HG03439 (cell line): Measurements from ENCODE around the gene IL21R.

ENCODE experiments used
- ATAC-seq: cut with Tn5 transposase; IDR thresholded peaks from one replicate; pipeline ENCODE4 v1.9.1; 2021; ENCODE audit warnings: mild to moderate bottlenecking, moderate library complexity; ENCODE audit not compliant: unreplicated experiment

The IL21R gene

DNA sequence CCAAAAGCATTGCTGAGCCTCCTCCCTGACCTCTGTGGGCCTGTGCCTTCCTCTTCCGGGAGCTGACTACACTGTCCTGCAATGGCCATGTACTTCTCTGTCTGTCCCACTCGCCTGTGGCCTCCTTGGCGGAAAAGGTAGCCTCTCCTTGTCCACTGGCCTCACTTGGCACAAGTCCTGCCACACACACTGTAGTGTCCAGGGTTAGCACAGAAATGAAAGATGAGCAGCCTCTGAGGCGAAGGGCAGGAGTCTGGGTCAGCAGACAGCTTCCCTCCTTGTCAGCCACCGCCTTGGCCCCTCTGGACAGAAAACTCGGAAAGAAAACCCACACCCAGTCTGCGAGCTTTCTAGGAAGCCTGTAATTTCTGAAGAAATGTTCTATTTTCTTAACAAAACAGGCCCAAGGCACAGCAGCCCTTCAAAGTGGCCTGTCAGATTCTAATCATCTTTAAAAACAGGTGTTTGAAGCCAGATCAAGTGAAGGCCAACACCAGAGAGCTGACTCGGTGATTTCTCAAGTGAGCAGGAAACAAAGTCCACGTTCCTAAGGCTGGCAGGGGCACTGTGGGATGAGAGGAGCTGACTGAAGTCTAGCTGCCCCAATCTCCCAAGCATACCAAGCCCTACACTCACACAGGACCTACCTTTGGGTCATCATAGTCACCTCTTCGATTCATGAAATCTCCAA lies 80.6 kb downstream of the IL21R start:
- no peak for ATAC-seq

DNA sequence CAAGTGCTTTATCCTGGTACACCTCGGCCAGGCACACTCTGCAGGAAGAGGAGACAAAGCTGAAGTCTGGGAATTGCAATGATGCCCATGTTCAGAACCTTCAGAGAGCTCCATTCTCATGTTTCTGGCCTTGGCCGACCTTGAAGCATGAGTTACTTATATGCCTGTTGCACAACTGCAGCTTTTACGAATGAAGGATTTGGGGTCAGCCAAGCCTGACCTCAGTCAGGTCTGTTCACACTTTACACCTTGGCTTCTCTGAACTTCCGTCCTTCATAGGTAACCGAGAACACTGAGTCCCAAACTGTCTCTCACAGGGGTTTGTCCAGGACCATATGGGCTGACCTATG lies 81.1 kb downstream of the IL21R start:
- ATAC-seq: no peak

DNA sequence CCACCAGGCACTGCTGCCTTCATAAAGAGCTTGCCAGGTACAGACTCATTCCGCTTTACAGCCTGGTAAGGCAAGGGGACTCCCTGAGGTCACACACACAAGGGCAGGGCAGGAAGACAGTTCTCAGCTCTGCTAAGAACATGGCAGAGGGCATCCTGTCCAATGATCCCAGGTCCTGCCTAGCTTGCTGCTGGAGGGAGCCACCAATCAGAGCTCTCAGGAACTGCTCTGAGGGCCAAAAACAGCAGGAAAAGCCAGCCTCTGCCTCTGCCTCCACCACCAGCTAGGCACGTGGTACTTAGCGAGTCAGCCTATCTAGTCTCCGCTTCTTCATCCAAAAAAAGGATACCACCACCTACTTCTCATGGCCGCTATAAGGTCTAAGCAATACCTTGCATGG lies 81.7 kb downstream of the IL21R start:
- ATAC-seq: no peak

DNA sequence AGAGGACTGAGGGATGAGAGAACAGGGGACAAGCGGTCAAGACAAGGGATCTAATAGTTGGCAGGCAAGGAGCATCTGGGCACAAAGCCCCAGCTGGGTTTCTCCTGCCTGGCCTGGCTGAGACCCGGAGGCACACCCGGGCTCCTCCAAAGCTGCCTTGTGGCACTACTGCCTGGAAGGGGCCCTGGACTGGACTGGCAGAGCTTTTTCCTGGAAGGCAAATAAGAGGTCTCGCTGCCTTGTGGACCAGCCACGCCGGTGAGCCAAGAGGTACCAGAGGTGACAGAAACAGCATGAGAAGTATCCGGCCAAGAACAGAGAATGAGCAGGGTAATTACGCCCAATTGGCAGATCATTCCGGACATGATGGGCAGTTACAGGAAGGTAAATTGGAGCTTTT lies 83.2 kb downstream of the IL21R start:
- no peak for ATAC-seq

DNA sequence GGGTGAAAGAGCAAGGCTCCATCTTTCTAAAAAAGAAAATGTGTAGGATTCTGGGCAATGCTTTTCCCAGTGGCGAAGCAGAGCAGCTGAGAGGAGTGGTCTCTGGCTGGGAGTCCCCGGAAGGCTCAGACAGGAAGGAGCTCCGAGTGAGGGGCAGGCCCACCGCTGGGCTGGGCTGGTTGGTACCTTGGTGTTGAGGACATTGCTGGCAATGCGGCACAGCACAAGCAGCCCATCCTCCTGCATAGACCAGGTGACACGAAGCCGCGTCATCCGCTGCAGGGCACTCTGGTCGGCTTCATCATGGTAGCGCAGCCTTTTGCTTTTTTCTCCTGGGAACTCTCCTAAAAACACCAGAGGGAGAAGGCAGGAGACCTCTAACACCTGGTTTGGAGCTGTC lies 83.8 kb downstream of the IL21R start:
- ATAC-seq: no peak

DNA sequence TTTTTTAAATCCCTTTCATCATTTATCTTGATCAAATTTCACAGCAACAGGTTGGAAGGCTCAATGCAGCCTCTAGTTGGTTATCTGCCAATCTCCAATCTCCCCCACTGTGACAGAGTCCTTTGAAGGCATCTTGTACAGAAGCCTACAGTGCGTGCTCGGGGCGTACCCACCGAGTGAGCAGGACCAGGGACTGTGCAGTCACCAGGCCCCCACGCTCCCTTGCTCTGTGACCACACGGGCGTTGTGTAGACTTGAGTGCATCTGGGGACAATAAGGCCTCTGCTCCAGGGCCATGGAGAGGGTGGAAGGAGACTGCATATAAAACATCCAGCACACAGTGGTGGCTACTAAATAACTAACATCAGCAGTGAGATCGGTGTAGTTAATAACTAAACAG lies 84.4 kb downstream of the IL21R start:
- no peak for ATAC-seq

DNA sequence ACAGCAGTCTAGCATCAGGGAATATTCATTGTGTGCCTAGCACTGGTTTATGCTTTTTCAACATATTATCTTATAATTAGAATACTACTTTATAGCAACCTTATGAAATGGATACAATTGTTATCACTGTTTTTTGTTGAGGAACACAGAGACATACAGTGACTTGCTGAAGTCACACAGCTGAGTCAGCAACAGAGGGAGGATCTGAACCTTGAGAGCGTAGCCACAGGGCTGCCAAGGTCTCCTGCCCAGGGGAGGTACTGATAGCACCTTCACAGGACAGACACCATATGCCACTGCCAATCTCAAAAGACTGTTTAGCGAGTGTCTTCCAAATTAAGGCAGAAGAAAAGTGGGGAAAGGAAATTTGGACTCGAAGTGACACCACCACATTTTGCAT lies 84.8 kb downstream of the IL21R start:
- ATAC-seq: no peak

DNA sequence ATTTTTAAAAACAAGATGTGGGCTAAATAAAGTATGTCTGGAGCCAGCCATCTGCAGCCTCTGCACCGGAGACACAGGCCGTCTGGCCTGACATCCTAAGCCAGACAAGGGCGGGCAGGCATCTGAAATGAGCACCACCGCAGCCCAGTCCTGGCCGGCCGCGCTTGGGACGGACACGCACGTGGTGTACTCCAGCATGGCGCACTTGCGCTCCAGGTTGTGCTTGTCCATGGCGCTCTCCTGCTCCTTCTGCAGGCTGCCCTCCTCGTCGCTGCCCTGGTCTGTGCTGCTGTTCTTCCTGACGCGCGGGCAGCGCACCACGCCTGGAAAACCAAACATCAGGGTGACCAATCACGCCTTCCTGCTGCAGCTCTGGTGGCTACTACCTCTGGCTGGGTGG lies 87.4 kb downstream of the IL21R start:
- ATAC-seq: no peak

DNA sequence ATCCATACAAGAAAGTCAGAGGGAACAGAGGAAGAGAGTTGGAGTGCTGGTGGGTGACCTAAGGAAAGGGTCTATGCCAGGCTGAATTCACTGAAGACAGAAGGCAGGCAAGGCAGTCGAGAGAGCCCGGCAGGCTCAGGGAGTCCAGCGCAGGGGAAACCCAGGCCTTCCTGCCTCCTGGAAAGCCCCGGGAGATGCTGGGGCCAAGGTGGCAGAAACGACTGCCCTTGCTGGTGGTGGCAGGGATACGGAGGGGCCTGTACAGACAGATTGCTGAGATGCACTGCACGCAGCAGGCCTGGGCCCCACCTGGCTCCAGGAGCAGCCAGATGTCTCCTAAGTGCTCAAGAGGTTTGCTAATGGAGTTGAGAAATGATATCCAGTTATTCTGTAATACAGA lies 87.9 kb downstream of the IL21R start:
- no peak for ATAC-seq

DNA sequence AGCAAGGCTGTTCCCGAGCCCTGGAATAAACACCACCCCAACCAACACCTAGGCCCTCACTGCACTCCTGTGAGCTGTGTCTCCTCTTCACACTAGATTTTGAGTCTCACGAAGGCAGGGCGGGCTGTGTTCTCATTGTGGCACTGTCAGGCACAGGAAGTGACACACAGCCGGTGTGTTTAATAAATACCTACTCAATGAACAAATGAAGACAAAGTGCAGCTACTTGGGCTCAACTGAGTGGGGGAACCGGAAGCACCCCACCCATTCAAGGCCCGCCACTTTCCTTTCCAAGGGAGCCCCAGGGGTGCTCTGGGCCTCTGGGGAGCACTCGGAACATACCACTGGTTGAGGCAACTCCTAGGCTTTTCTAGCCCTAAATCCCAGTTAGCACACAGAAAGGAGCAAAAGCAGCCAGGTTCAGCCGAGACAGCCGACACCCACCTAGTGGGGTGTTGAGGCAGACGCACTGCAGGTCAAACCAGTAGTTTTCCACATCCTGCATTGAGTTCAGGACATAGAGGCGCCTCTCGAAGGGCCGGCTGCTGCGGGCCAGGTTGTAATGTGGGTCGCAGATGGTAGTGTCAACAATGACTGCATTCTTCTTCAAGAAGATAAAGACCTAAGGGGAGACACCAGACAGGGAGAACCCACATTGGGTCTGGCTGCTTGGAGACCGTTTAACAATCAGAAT lies 90.1 kb downstream of the IL21R start:
- ATAC-seq: no peak

DNA sequence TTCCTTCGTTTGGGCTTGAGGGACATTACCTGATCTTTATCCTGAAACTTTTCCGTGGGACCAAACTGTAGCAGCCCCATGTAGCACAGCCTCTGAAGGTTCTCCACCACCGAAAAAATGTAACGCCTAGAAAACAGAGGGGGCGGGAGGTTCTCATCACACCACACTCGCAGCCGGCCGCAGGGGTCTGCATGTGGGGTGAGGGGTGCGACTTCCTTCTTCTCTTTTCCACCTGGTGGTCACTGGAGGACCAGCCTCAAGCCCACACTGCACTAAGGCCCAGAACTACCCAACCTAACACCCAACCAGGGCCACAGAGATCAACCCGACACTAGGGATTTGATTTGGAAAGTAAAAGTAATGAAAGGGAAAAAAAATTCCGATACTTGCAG lies 90.6 kb downstream of the IL21R start:
- ATAC-seq: no peak

DNA sequence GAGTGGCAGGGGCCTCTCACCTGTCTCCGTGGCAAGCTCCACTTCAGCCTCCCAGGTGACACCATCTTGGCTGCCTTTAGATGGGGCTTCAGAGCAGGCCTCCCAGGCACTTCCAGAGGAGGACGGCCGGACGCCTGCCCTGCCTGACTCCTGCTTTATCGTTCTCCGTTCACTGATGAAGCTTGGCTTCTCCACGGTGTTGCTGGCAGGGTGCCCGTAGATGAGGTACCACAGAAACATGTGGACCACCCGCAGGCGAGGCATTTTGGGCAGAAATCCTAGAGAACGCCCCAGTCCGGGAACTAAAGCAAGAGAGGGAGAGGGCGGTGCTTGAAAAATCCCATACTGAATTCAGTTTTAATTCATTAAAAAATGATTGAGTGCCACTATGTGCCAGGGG lies 93.2 kb downstream of the IL21R start:
- no peak for ATAC-seq

DNA sequence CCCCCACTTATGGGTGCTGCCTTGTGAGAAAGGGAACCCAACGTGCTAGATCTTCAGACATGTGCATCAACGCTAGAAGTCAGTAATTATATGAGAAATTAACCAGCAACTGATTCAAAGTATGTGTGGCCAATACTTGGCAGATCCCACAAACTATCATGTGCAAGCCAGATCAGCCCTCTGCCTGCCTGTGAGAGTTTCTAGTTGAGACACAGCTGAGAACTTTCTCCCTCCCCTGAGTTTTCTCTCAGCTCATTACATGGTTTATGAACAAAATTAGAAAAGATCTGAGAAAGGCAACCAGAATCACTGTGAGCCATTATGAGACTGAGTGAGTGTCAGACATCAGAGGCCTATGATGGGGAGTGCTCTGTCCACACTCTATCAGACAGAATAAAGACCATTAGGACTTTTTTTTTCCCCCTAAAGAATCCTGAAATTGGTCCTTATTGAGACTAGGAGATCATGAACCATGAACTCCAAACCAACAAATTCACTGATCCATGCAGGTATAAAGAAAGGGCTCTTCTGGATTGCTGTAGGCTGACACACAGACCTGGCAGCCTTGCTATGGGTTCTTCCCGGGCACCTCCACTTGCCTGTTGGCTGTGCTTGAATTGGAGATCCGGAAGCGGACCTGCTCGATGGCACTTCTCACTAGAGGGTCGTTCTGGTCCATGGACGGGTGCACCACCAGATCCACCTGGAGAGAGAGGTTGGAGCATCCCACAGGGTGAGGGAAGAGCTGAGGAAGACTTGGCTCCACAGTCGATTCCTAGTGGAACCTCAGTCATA lies 96.3 kb downstream of the IL21R start:
- no peak for ATAC-seq

DNA sequence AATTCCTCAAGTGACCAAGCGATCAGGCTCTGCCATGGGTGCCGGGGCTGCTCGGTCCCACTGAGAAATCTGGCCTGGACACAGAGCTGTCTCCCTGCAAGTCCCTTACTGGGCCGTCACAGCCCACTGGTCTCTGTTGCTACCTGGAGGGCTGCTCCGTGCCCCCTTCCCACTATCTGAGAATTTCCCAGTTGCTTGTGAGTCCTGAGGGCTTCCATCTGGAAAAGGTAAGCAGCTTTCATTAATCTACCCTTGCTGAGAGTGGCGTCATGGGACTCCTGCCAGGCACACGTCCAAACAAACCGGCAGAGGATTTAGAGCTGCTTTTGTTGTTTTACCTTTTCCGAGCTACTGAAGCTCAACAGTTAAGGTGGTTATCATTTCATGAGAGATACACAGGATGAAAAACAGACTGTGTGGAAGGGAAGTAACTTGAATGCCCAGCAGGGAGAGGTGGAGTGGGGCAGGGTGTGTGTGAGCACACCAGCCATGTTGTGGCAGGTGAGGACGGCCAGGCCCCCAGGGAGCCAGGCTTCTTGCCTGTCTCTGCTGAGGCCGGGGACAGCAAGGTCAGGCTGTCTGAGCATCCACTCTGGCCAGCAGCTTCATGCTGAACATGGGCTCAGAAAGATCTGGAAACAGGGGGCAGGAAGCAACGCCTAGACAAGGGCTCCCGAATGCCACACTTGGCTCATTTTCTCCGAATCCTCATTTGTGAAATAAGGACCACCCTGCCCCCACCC lies 97.1 kb downstream of the IL21R start:
- ATAC-seq: no peak

DNA sequence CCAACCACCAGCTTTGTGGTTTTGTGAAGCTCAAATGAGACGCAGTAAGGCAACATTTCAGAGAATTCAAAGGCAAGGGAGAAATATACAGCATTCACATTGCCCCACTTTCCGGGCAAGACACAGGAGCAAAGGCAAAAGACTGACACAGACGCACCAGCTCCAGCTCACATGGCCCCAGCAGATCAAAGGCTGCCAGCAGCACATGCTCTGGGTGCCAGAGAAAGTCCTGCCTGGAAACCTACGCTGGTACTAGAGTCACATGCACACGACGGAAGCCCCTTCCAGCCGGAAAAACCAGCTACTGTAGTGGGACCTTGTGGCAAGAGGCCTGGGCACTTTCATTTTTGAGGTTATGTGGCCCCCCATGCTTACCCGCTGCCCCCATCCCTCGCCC lies 97.7 kb downstream of the IL21R start:
- no peak for ATAC-seq

DNA sequence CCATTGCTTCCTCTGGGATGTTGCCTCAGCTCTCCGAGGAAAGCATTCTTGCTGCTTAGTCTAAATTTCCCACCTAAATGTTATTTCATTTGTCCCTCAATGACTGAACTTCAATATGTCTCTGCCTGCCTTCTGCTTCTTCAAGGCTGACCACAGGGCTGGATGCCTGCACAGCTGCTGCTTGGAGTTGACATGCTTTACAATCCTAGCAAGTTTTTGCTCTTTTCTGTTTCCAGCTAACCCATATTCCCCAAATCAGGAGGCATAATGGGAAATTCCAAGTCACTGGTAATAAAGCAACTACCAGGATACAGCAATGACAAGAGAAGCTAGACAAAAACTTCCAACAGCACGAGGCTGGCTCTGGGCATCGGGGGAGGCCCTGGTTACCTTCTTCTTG lies 98.8 kb downstream of the IL21R start:
- ATAC-seq: no peak
